Transverse colon (tissue), 4 donors: ENCODE results near the gene TWNK. TPM values are rescaled to one million over a fixed set of nuclear protein-coding genes. Genes with fewer than 3 reads are reported as not detected.

Source experiments
- DNase-seq: peaks from one replicate; pipeline ENCODE4 v3.0.0-alpha.2; 2019
- H3K27ac ChIP-seq, 4 donors: fragments of 200-600 bp; sonication (generic); 2 replicates each; pipeline ENCODE4 v1.5.1; 2016 to 2018; ENCODE audit warnings: inconsistent platforms in 4 of 4
- H3K27me3 ChIP-seq: fragments of 200-600 bp; sonication (generic); 2 replicates; pipeline ENCODE4 v1.5.1; 2017; ENCODE audit warnings: inconsistent platforms
- H3K36me3 ChIP-seq, 4 donors: fragments of 200-600 bp; sonication (generic); 2 replicates each; pipeline ENCODE4 v1.5.1; 2017 to 2019; ENCODE audit warnings: inconsistent platforms in 4 of 4
- H3K4me1 ChIP-seq, 4 donors: fragments of 200-600 bp; sonication (generic); 2 replicates each; pipeline ENCODE4 v1.5.1; 2017 to 2020; ENCODE audit warnings: inconsistent platforms in 4 of 4
- H3K4me3 ChIP-seq, 4 donors: fragments of 200-600 bp; sonication (generic); 1 replicate in 1 of 4; 2 replicates in 3 of 4; pipeline versions ENCODE4 v1.5.1 to v1.6.1; 2017 to 2019; ENCODE audit warnings: inconsistent platforms in 4 of 4
- H3K9me3 ChIP-seq, 2 donors: fragments of 200-600 bp; sonication (generic); 2 replicates each; pipeline ENCODE4 v1.5.1; 2017 to 2019; ENCODE audit warnings: inconsistent platforms in 2 of 2
- EP300 ChIP-seq: sonication (generic); formaldehyde crosslinking; IDR thresholded peaks from one replicate; pipeline ENCODE4 v1.6.1; 2017; ENCODE audit warnings: antibody characterized with exemption, low read depth
- POLR2A ChIP-seq: fragments of 450-650 bp; IDR thresholded peaks from one replicate; pipeline ENCODE4 v1.6.1; 2016; ENCODE audit warnings: antibody characterized with exemption, mild to moderate bottlenecking, moderate library complexity
- POLR2AphosphoS5 ChIP-seq, 3 donors: sonication (generic); formaldehyde crosslinking; IDR thresholded peaks; one replicate each; pipeline ENCODE4 v1.6.1; 2016; ENCODE audit warnings: antibody characterized with exemption in 3 of 3
- WGBS, 2 donors: methylation state at CpG; one replicate each; pipeline ENCODE4 v1.1.5; 2018; ENCODE audit warnings: low coverage in 1 of 2; 5-methylcytosine and 5-hydroxymethylcytosine counted together
- in situ Hi-C, 4 donors: fragments of 200-750 bp; cut with MboI; loops; one replicate each; pipeline versions ENCODE4 v1.15.0 to v1.15.1; 2017; ENCODE audit warnings: low sequenced_read_pairs in 3 of 4, low pct_ligation_motif_present in 1 of 4, low pct_unique_long_range_greater_than_20kb in 1 of 4
- intact Hi-C: fragments of 100-400 bp; cut with DNase I; formaldehyde crosslinking; loops from one replicate; pipeline ENCODE4 v1.15.1; 2023; ENCODE audit warnings: low total_unique reads
- total RNA-seq, 4 donors: library from RNA; depleted of rRNA; stranded (reverse); fragments of >200 nt; gene quantifications; one replicate each; pipeline ENCODE4 v1.1.0, GENCODE V29; 2016
- TF ChIP-seq, protein P1 (sequence below), 5 experiments: fragments of 200-600 bp in 3 of 5; fragments of 450-650 bp in 2 of 5; sonication (generic) in 3 of 5; IDR thresholded peaks; 1 replicate in 2 of 5; 2 replicates in 3 of 5; pipeline ENCODE4 v1.5.1; 2016 to 2017; ENCODE audit warnings: antibody characterized with exemption in 5 of 5, inconsistent platforms in 3 of 5, mild to moderate bottlenecking in 2 of 5, moderate library complexity in 1 of 5

Gene TWNK
- total RNA-seq, 4 donors from 2014 or later = 1.1 to 12.7 (median 3.3) TPM

DNA sequence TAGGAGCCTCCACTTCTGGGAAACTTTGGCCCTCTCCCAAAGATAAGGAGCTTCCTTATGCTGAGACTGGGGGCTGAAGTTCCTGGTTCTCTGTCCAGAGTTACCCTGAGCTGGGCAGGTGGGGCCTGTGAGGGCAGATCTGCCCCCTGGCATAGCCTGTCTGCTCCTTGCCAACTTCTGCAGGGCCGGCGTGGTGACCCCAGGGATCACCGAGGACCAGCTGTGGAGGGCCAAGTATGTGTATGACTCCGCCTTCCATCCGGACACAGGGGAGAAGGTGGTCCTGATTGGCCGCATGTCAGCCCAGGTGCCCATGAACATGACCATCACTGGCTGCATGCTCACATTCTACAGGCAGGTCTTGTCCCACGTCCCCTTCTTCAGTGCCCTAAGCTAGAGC is 48.0 kb downstream of the TWNK start:
- 95% methylated on average over 6 of the region's 7 CpGs; no CpG with 5 or more reads in 1 of the 2 donors for WGBS, 2 donors
- H3K27ac ChIP-seq = no peak overlapping the region
- H3K36me3 ChIP-seq = peaks cover 0 to 8% (median 3%) of the 10 kb centered on the region in 4 donors
- intact Hi-C loops = no loop called here
- no peaks in the 10 kb centered on the region for H3K9me3 ChIP-seq
- in situ Hi-C loops = no loop called here
- TF ChIP-seq POLR2A (no peak), POLR2AphosphoS5 (IDR thresholded peaks at IDR 0.05) (no peak), EP300 (no peak)
- TF ChIP-seq, protein P1, sequence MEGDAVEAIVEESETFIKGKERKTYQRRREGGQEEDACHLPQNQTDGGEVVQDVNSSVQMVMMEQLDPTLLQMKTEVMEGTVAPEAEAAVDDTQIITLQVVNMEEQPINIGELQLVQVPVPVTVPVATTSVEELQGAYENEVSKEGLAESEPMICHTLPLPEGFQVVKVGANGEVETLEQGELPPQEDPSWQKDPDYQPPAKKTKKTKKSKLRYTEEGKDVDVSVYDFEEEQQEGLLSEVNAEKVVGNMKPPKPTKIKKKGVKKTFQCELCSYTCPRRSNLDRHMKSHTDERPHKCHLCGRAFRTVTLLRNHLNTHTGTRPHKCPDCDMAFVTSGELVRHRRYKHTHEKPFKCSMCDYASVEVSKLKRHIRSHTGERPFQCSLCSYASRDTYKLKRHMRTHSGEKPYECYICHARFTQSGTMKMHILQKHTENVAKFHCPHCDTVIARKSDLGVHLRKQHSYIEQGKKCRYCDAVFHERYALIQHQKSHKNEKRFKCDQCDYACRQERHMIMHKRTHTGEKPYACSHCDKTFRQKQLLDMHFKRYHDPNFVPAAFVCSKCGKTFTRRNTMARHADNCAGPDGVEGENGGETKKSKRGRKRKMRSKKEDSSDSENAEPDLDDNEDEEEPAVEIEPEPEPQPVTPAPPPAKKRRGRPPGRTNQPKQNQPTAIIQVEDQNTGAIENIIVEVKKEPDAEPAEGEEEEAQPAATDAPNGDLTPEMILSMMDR (IDR thresholded peaks at IDR 0.05) = no peak
- DNase-seq = no peak
- no peak overlapping the region for H3K4me3 ChIP-seq
- no peaks in the 10 kb centered on the region for H3K27me3 ChIP-seq
- H3K4me1 ChIP-seq = peaks cover 10 to 26% (median 20%) of the 10 kb centered on the region in 4 donors

DNA sequence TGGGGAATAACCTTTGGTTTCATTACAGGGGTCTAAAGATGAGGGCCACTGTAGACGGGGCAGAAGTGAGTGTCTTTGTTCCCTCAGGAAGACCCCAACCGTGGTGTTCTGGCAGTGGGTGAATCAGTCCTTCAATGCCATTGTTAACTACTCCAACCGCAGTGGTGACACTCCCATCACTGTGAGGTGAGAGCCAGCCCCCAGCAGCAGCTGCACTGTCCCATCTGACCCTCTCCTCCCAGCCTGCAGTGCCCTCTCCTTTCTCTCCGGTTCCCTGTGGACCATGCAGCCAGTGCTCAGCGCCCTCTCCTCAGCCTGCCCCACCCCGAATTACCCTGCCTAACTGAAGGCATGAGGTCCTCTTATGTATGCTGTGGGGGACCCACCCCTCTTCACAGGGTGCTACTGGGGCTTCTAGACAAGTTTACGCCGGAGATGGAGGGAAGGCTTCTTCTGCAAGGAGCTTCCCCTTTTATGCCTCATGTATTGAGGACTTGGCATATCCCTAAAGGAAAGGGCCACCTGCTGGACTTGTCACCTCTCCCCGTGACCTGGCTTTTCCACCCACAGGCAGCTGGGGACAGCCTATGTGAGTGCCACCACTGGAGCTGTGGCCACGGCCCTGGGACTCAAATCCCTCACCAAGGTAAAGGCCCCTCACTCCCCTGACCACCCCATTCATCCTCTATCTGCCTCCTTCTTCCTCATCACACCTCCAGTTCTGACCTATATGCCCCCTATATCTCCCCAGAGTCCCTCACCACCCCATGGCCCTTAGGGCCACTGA is 48.8 kb downstream of the TWNK start:
- TF ChIP-seq EP300 (no peak), POLR2A (no peak), POLR2AphosphoS5 (IDR thresholded peaks at IDR 0.05) (no peak)
- TF ChIP-seq, protein P1 (IDR thresholded peaks at IDR 0.05) = no peak
- in situ Hi-C loops = no loop called here
- 75 to 80% methylated on average over 6 of the region's 10 CpGs for WGBS, 2 donors
- Histone ChIP-seq H3K4me3 (no peak overlapping the region), H3K9me3 (no peaks in the 10 kb centered on the region), H3K4me1 (peaks cover 5 to 25% (median 16%) of the 10 kb centered on the region in 4 donors), H3K27ac (no peak overlapping the region), H3K27me3 (no peaks in the 10 kb centered on the region), H3K36me3 (peaks cover 0 to 8% (median 3%) of the 10 kb centered on the region in 4 donors)
- intact Hi-C loops = no loop called here
- DNase-seq = no peak

DNA sequence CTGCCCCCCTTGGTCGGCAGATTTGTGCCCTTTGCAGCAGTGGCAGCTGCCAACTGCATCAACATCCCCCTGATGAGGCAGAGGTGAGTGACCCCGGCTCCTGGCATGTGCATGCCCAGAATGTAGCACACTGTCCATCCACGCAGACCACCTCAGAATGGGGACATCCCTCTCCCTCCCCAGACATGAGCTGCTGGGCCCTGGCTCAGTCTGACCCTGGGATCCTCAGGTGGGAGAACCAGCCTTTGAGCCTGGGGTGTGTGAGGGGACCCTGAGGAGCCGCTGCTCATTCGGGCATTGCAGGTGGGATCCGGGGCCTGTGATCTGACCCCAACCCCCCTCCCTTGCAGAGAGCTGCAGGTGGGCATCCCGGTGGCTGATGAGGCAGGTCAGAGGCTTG is 49.4 kb downstream of the TWNK start:
- intact Hi-C loops = no loop called here
- Histone ChIP-seq H3K36me3 (peaks cover 0 to 8% (median 3%) of the 10 kb centered on the region in 4 donors), H3K4me3 (no peak overlapping the region), H3K27me3 (no peaks in the 10 kb centered on the region), H3K27ac (no peak overlapping the region), H3K9me3 (no peaks in the 10 kb centered on the region), H3K4me1 (peaks cover 5 to 25% (median 18%) of the 10 kb centered on the region in 4 donors)
- TF ChIP-seq EP300 = no peak
- TF ChIP-seq POLR2A = no peak
- no peak for TF ChIP-seq POLR2AphosphoS5 (IDR thresholded peaks at IDR 0.05)
- TF ChIP-seq, protein P1 (IDR thresholded peaks at IDR 0.05) = no peak
- in situ Hi-C loops = no loop called here
- 76% methylated on average over 6 of the region's 7 CpGs; no CpG with 5 or more reads in 1 of the 2 donors for WGBS, 2 donors
- DNase-seq = no peak

DNA sequence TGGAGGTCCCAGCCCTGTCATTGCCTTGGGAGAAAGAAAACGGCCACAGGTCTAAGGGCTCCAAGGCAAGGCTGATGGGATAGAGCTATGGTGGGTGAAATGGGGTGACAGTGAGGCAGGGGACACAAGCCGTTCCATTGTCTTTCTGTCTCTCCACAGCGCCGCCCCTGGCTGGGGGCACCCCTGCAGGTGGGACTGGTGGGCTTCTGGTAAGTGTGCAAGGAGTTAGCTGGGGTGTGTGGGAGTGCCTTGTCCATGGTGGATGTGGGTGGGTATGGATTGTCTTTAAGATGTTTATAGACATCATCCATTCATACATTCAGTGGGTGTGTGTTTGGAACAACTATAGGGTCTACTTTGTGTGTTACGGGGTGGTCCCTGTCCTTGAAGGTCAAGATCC is 51.1 kb downstream of the TWNK start:
- no peaks in the 10 kb centered on the region for H3K9me3 ChIP-seq
- H3K27ac ChIP-seq = no peak overlapping the region
- H3K27me3 ChIP-seq = no peaks in the 10 kb centered on the region
- H3K4me3 ChIP-seq = no peak overlapping the region
- peaks cover 6 to 21% (median 14%) of the 10 kb centered on the region in 4 donors for H3K4me1 ChIP-seq
- in situ Hi-C loops (no loop called here), intact Hi-C loops (no loop called here)
- H3K36me3 ChIP-seq = peaks cover 0 to 8% (median 3%) of the 10 kb centered on the region in 4 donors
- 75% methylated on average over 5 of the region's 5 CpGs; no CpG with 5 or more reads in 1 of the 2 donors for WGBS, 2 donors
- no peak for DNase-seq
- TF ChIP-seq POLR2A (no peak), POLR2AphosphoS5 (IDR thresholded peaks at IDR 0.05) (no peak), EP300 (no peak)
- TF ChIP-seq, protein P1 (IDR thresholded peaks at IDR 0.05) = no peak
